Measurements from ENCODE around the gene CCDC24. TPM values are rescaled to one million over a fixed set of nuclear protein-coding genes. Genes with fewer than 3 reads are reported as not detected.
A peak's percentile ranks its signal among the peaks of the same experiment; 100 is the strongest.

Gene CCDC24
- total RNA-seq, 4 donors from 2014 or later = 0.73 to 2.9 (median 1.2) TPM

DNA sequence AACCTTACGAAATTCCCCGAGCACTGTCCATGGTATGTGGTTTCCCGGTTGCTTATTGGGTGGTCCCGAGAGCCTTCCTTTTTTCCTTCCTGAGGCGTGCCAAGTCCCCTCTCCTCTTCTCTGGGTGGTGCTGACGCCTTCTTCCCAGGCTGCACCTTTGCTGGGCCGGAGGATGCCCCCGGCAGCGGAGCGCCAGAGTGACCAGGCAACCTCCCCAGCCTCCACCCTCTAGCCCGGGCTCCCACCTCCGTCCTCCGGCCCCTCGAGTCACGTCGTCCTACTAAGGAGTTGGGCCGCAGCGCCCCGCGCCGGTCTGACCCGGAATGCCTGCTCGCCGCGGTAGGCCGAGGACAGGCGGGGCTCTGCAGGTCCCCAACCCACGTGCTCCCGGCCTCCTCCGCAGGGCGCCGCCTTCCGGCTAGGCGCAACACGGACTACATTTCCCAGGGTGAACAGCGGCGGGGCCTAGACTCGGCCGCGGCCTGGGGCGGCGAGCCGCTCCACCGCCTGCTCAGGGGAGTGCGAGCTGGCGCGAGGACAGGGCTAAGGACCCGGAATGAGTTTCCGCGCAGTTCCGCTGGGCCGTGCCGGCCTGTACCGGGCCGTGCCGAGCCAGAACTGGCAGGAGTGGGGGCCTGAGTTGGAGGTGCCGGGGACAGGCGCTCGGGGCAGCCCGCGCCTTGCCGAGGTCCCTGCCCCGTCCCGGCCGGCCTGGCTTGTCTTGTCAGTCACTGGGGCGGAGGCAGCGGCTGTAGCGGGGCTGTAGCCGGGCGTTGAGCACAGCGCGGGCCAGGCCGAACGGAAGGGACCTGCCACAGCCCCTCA, 45.0 kb upstream of the CCDC24 start, which contains the start of gene IPO13:
IPO13 (plus strand) TSS at position 715 of the 825 bp plus-strand sequence. CDS start 651 bp downstream, outside the sequence.
- Histone ChIP-seq H3K9me3 (no peaks in the 10 kb centered on the region), H3K27me3 (no peaks in the 10 kb centered on the region), H3K27ac (peak within 1 kb of the TSS; percentile 90 to 97 (median 94)), H3K4me1 (peaks cover 52 to 55% of the 10 kb centered on the region in 2 donors), H3K4me3 (peak within 1 kb of the TSS; percentile 73 to 85 (median 80)), H3K36me3 (peaks cover 0 to 12% of the 10 kb centered on the region in 2 donors)
- in situ Hi-C loops (cut with MboI; ENCODE audit: low sequenced_read_pairs in 4 of 4) (loop anchor here in 2 of 4 donors (25.0 kb wide), 1 partner anchor 409 kb away; the partner anchor contains the start of gene PTPRF (in 2 of the 2)), intact Hi-C loops (cut with DNase I; ENCODE audit: low total_unique reads) (loop anchor here (1.0 to 5.0 kb wide), 6 partner anchors 23 to 239 kb away; partner anchors contain the start of genes ATP6V0B and ST3GAL3)
- ATAC-seq (peak; percentile 80), DNase-seq (peak; percentile 95 to 97)
- TF ChIP-seq POLR2A (IDR thresholded peaks at IDR 0.05) = peak; percentile 90 to 96
- TF ChIP-seq, protein P1, sequence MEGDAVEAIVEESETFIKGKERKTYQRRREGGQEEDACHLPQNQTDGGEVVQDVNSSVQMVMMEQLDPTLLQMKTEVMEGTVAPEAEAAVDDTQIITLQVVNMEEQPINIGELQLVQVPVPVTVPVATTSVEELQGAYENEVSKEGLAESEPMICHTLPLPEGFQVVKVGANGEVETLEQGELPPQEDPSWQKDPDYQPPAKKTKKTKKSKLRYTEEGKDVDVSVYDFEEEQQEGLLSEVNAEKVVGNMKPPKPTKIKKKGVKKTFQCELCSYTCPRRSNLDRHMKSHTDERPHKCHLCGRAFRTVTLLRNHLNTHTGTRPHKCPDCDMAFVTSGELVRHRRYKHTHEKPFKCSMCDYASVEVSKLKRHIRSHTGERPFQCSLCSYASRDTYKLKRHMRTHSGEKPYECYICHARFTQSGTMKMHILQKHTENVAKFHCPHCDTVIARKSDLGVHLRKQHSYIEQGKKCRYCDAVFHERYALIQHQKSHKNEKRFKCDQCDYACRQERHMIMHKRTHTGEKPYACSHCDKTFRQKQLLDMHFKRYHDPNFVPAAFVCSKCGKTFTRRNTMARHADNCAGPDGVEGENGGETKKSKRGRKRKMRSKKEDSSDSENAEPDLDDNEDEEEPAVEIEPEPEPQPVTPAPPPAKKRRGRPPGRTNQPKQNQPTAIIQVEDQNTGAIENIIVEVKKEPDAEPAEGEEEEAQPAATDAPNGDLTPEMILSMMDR (IDR thresholded peaks at IDR 0.05 in 4 of 5, conservative IDR thresholded peaks at IDR 0.05 in 1 of 5) = peak; percentile 67 to 88 (median 85)

DNA sequence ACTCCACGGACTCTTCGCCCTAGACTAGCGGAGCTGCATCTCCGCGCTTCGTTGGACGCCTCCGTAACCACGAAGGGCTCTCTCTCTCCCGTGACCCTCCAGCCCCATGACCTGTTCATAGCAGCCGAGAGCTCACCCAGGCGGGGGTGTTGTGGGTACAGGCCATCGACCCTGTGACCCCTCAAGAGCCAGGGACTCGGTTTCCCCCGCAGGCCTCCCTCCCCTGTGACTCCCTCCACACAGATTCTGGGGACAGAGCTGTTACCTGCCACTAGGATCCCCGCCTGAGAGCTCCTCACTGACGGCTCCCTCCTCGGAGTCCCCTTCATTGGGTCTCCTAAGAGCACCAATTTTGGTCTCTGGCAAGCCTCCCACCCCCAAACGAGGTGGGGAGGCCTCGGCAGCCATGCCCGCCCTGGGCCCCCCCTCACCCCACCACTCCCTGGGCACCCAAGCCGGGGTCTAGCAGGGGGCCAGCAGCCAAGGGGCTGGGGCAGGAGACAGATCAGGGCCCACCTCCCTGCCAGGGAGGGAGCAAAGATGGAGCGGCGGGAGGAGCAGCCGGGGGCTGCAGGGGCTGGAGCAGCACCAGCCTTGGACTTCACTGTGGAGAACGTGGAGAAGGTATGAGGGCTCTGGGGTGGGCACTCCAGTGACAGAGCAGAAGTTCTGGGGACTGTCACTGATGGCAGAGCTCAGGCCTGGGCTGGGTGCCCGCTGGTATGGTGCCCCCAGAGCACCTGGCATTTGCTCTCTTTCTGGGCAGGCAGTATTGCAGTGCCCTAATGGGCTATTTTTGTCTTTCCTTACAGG, 44.1 kb upstream of the CCDC24 start:
- Histone ChIP-seq H3K9me3 (no peaks in the 10 kb centered on the region), H3K4me3 (peak overlapping the region; percentile 73 to 85 (median 80)), H3K36me3 (peaks cover 0 to 12% of the 10 kb centered on the region in 2 donors), H3K27me3 (no peaks in the 10 kb centered on the region), H3K4me1 (peaks cover 60 to 63% of the 10 kb centered on the region in 2 donors), H3K27ac (peak overlapping the region; percentile 90 to 97 (median 94))
- peak; percentile 35 to 62 for TF ChIP-seq POLR2A (IDR thresholded peaks at IDR 0.05)
- TF ChIP-seq, protein P1 (IDR thresholded peaks at IDR 0.05 in 4 of 5, conservative IDR thresholded peaks at IDR 0.05 in 1 of 5) = no peak
- DNase-seq = peak; percentile 45 to 86
- intact Hi-C loops (cut with DNase I; ENCODE audit: low total_unique reads) = loop anchor here (2.0 to 5.0 kb wide), 4 partner anchors 66 to 240 kb away; partner anchors contain the start of gene ST3GAL3
- ATAC-seq = peak; percentile 63 to 65
- in situ Hi-C loops (cut with MboI; ENCODE audit: low sequenced_read_pairs in 4 of 4) = loop anchor here in 2 of 4 donors (25.0 kb wide), 1 partner anchor 410 kb away; the partner anchor contains the start of gene PTPRF (in 2 of the 2)

DNA sequence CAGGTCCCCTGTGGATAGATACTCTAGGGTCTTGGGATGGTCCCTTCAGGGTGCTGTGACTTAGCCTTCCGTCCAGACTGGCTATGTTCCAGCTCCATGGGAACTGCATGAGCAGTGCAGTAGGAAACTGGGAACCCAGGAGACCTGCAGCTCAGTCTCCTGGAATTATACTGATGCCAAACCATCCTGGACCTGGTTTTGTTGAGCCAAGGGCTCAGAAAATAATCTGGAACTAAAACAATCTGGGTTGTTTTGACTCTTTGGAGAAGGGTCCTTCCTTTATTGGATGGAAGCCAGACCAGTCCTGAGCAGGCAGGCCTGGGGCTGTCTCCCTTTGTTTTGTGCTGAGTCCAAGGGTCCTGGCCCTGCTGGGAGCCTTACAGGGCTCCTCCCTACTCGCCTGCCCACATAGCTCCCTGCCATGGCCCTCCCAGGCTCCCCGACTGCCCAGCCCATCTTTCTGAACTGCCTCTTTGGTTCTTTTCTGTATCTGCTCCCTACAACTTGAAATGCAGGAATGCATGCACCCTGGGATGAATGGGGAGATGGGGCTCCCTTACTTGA, 43.4 kb upstream of the CCDC24 start:
- peaks cover 0 to 12% of the 10 kb centered on the region in 2 donors for H3K36me3 ChIP-seq
- intact Hi-C loops (cut with DNase I; ENCODE audit: low total_unique reads) = loop anchor here (2.0 to 5.0 kb wide), 4 partner anchors 67 to 241 kb away; partner anchors contain the start of gene ST3GAL3
- H3K4me1 ChIP-seq = peaks cover 67 to 70% of the 10 kb centered on the region in 2 donors
- H3K9me3 ChIP-seq = no peaks in the 10 kb centered on the region
- in situ Hi-C loops (cut with MboI; ENCODE audit: low sequenced_read_pairs in 4 of 4) = loop anchor here in 2 of 4 donors (25.0 kb wide), 1 partner anchor 411 kb away; the partner anchor contains the start of gene PTPRF (in 2 of the 2)
- ATAC-seq (no peak), DNase-seq (no peak)
- H3K27ac ChIP-seq = peak overlapping the region; percentile 90 to 97 (median 94)
- H3K4me3 ChIP-seq = peak overlapping the region; percentile 73 to 85 (median 80)
- TF ChIP-seq, protein P1 (IDR thresholded peaks at IDR 0.05 in 4 of 5, conservative IDR thresholded peaks at IDR 0.05 in 1 of 5) = no peak
- TF ChIP-seq POLR2A (IDR thresholded peaks at IDR 0.05) = no peak
- H3K27me3 ChIP-seq = no peaks in the 10 kb centered on the region

DNA sequence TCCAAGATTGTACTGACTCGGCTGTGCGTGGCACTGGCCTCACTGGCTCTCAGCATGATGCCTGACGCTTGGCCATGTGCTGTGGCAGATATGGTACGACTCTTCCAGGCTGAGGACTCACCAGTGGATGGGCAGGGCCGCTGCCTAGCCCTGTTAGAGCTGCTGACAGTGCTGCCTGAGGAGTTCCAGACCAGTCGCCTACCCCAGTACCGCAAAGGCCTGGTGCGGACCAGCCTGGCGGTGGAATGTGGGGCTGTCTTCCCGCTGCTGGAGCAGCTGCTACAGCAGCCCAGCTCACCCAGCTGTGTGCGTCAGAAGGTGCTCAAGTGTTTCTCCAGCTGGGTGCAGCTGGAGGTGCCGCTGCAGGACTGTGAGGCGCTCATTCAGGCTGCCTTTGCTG, 41.7 kb upstream of the CCDC24 start:
- in situ Hi-C loops (cut with MboI; ENCODE audit: low sequenced_read_pairs in 4 of 4) = loop anchor here in 2 of 4 donors (25.0 kb wide), 1 partner anchor 412 kb away; the partner anchor contains the start of gene PTPRF (in 2 of the 2)

More for the DNA sequence above, 41.7 kb upstream of the CCDC24 start:
- ATAC-seq = no peak
- H3K9me3 ChIP-seq = no peaks in the 10 kb centered on the region
- TF ChIP-seq, protein P1 (IDR thresholded peaks at IDR 0.05 in 4 of 5, conservative IDR thresholded peaks at IDR 0.05 in 1 of 5) = no peak
- TF ChIP-seq POLR2A (IDR thresholded peaks at IDR 0.05) = no peak
- no peak overlapping the region for H3K4me3 ChIP-seq
- peaks cover 82 to 86% of the 10 kb centered on the region in 2 donors for H3K4me1 ChIP-seq
- H3K27me3 ChIP-seq = no peaks in the 10 kb centered on the region
- intact Hi-C loops (cut with DNase I; ENCODE audit: low total_unique reads) = loop anchor here (5.0 kb wide), 3 partner anchors 87 to 828 kb away; partner anchors contain the start of genes RPS8 and ST3GAL3
- peaks cover 0 to 12% of the 10 kb centered on the region in 2 donors for H3K36me3 ChIP-seq
- peak overlapping the region; percentile 90 to 97 (median 94) for H3K27ac ChIP-seq
- no peak for DNase-seq

Data from gastrocnemius medialis (tissue), 4 donors.